ENCODE results near the gene USP22.
A peak's percentile ranks its signal among the peaks of the same experiment; 100 is the strongest.

Gene USP22

DNA sequence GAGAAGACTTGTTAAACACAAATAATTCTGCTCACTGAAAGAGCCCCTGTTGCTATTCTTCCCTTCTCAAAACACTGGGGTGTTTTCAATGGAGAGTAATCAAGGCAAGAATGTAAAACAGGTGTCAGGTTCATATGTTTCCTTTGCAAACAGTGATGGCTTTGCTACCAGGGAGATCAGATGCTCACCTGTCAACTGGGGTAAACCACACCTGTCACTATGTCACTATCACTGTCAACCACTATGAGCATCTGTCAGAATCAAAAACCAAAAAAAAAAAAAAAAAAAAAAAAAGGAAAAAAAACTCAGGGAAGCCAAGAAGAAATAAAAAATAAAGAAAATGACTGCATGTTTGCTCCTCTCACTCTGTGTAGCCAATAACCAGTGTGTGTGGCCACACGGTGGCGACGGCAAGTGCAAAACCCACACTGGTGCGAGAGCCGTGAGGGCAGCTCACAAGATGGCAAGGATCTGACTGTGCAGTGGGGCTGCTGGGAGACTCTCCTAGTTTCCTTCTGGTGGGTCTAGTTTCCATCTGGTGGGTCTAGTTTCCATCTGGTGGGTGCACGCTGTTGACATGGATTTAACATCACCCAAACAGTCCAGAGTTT lies 22.7 kb downstream of the USP22 start:
- DNase-seq = peak; percentile 17

- DNase-seq = no peak
Observed at GRCh38 chr17:21018894-21019293, 23.9 kb downstream of the USP22 start.

- no peak for DNase-seq
Observed at GRCh38 chr17:21017861-21018260, 24.9 kb downstream of the USP22 start.

GRCh38 chr17:21017256-21017655 lies 25.6 kb downstream of the USP22 start:
- no peak for DNase-seq

GRCh38 chr17:21016826-21017225 lies 26.0 kb downstream of the USP22 start:
- DNase-seq = no peak

- DNase-seq = no peak
Observed at GRCh38 chr17:21015564-21015963, 27.2 kb downstream of the USP22 start.

DNA sequence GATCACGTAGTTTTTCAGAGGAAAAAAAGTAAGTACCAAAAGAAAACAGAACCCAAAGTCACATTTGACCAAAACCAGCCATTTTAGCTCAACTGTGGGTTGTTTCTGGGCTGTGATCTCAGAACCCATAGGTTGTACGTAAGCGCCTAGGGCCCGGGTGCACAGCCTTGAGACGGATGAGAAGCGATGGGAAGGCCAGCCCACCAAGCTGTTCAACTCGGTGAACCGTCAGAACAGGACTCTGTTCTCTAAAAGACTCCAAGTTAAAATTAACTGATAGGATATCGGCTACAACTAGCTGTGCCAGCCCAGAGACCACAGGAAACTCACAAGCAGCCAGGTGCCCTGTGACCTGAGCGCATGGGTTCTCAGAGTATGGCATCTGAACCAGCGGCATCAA lies 28.3 kb downstream of the USP22 start:
- DNase-seq = no peak

DNA sequence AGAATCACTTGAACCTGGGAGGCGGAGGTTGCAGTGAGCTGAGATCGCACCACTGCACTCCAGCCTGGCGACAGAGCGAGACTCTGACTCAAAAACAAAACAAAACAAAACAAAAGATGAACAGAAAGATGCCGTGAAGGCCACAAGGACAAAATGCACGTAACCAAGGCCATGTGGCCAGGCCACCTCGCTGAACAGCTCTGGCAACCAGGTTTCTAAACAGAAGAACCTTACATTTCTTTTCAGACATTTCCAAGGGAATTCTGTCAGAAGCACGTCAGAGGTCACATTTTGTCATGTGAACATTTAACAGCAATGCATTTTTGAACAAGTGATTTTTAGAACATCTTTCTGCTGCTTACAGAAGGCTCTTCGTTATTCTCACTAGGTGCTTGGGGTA lies 28.8 kb downstream of the USP22 start:
- DNase-seq = no peak

DNA sequence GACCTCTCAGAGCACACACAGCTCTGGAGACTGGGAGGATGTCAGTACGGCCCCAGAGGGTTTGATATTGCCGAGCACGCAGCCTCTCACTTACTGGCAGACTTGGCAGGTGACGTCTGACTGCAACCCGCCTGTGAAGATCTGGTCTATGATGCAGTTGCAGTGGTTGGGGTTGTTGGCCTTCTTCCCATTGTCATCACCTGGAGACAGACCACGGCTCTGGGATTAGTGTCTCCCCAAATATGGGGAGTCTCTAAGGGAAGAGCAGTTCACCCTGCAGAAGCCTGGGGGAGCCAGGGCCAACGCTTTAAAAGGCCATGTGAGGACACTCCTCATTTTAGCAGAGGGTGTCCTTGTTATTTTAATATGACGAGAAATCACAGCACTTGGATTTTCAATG lies 30.1 kb downstream of the USP22 start:
- no peak for DNase-seq

- no peak for DNase-seq
Observed at GRCh38 chr17:21010705-21011596, 31.9 kb downstream of the USP22 start.

GRCh38 chr17:21008992-21009671 lies 33.7 kb downstream of the USP22 start:
- no peak for DNase-seq

DNA sequence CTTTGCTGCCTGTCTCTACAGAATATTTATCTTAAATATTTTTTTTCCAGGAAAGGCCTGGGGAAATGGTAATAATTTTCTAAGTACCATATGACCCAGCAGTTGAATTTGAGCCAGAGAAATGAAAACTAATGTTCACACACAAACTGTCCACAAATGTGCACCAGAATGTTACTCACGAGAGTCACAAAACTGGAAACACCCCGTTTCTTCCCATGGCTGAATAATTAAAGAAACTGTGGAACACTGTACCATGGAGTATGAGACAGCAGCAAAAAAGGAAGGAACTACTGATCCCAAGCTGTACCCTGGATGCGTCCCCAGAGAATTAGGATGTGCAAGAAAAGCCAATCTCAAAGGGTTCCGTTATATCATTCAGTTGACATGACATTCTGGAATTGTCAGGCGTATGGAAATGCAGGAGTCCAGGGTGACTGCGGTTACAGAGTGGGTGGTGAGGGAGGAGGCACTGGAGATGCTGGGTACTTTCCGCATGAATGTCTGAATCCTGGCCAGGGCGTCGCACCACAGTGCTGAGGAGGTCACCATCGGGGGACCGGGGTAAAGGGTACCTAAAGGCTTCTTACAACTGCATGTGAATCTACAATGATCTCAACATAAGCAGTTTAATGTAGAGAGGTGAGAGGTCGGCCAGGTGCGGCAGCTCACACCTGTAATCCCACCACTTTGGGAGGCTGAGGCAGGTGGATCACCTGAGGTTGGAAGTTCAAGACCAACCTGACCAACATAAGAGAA lies 34.5 kb downstream of the USP22 start:
- DNase-seq = no peak

GRCh38 chr17:21007646-21008045 lies 35.2 kb downstream of the USP22 start:
- no peak for DNase-seq

GRCh38 chr17:21005803-21006202 lies 37.0 kb downstream of the USP22 start:
- DNase-seq = no peak

GRCh38 chr17:21005367-21005766 lies 37.4 kb downstream of the USP22 start:
- DNase-seq = no peak

DNA sequence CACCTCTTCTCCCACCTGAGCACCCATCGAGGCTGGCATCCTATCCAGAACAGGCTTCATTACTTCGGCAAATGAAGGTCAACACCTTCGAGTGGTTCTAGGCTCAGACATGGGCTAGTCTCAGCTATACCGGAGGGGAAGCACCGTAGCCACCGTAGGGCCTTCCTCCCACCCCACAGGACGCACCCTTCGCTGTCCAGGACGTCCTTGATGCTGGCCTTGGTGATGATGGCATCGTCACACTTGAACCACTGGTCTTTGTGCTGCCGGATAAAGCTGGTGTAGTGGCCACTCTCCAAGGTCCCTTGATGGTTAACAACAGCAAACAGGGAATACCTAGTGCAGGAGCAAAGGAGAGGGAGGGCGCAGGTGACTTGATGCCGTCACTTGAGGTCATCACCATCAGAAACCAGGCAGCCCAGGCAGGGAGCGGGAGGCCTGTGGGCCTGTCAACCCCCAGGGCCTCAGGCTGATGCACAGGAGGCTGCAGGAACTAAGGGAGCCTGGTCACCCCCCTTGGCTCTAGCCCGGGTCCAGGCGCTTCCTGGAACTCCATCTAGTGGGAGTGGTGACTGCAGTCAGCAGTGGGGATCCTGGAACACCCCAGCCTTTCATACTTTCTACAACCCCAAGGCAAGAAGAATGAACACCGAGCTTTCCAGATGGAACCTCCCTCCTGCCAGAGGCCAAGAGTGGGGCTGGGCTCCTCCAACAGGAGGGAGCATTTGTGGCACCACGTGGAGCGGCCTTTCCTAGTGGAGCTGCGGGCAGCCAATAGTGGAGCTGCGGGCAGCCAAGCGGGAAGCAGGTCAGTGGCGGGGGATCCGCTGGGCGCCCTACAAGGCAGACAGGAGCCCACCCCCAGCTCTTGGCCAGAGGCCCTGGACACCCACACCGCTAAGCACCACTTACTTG lies 38.5 kb downstream of the USP22 start:
- DNase-seq = no peak

DNA sequence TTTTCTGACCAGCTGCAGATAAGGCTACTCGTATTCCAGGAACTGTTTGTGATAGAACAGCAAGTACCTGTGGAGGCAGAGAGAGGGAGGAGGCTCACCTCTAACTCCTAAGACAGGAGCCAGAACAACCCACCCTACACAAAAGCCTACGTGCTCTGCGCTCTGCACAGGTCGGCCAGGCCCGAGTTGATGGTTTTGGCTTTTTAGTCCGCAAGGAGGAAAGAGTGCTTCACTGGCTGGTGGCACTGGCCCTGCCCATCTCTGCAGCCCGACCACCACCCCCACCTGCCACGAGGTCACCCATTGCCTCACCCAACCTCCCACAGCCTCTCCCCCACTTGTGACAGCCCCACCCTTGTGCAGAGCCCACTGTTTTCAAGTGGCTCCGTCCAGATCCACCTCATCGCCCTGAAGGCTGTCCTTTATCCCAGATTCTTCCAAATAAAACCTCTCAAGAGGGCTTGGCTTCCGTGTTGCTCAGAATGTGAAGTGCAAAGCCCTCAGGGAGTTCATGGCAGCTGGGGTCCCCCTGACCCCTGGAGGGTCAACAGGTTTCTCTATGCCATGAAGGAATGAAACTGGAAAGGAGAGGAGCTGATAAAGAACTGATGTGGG lies 39.7 kb downstream of the USP22 start:
- DNase-seq = no peak

GRCh38 chr17:21002309-21003006 lies 40.4 kb downstream of the USP22 start:
- DNase-seq = no peak

DNA sequence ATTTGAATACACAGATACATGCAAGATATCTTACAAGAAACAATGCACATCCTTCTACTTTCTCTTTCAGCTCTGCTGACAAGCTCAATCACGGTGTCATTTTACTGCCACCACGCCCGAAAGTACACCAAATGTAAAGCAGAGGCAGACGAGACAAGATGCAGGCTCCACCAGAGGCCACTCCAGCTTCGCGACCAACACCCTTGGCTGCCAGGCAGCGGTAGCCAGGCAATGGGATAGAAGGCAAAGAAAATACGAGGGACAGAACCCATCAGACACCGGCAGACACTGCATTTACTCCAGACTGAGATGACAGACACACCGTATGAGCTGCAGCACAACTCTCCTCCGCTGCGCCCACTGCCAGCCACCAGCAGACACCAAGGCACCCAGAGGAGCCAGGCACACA lies 41.0 kb downstream of the USP22 start:
- no peak for DNase-seq

- DNase-seq = no peak
Observed at GRCh38 chr17:21001111-21001812, 41.5 kb downstream of the USP22 start.

All from inflammatory macrophage treated with lipopolysaccharide for 4 hours (primary cell).